Loucy (cell line): ENCODE results near the gene MGAM2.

Experiments
- H2AFZ ChIP-seq: fragments of 200-600 bp; sonication (generic); 2 replicates; pipeline ENCODE4 v1.6.0; 2016; ENCODE audit warnings: antibody characterized with exemption, mild to moderate bottlenecking, low read length, moderate library complexity
- H3F3A ChIP-seq: fragments of 200-600 bp; 2 replicates; pipeline ENCODE4 v1.6.0; 2016; ENCODE audit warnings: antibody characterized with exemption, low read depth, mild to moderate bottlenecking
- H3K27me3 ChIP-seq: fragments of 200-600 bp; sonication (generic); 2 replicates; pipeline ENCODE4 v1.6.1; 2014; ENCODE audit warnings: low read length, mild to moderate bottlenecking; ENCODE audit not compliant: insufficient read depth, poor library complexity, severe bottlenecking
- H3K36me3 ChIP-seq: fragments of 200-600 bp; sonication (generic); 2 replicates; pipeline ENCODE4 v1.6.1; 2016; ENCODE audit warnings: low read length; ENCODE audit not compliant: insufficient read depth
- H3K4me1 ChIP-seq: fragments of 200-600 bp; sonication (generic); 2 replicates; pipeline ENCODE4 v1.5.1; 2014; ENCODE audit warnings: low read length, mild to moderate bottlenecking; ENCODE audit not compliant: insufficient read depth, poor library complexity, severe bottlenecking
- H3K4me2 ChIP-seq: fragments of 200-600 bp; sonication (generic); 2 replicates; pipeline ENCODE4 v1.6.0; 2014; ENCODE audit warnings: antibody characterized with exemption, low read length, low read depth, mild to moderate bottlenecking; ENCODE audit not compliant: poor library complexity, severe bottlenecking
- H3K4me3 ChIP-seq: fragments of 200-600 bp; sonication (generic); 2 replicates; pipeline ENCODE4 v1.5.1; 2014; ENCODE audit warnings: low read length, mild to moderate bottlenecking, mixed read lengths; ENCODE audit not compliant: poor library complexity, severe bottlenecking
- H3K79me2 ChIP-seq: fragments of 200-600 bp; sonication (generic); 2 replicates; pipeline ENCODE4 v1.6.1; 2014; ENCODE audit warnings: low read length; ENCODE audit not compliant: insufficient read depth
- H3K9ac ChIP-seq: fragments of 200-600 bp; sonication (generic); 2 replicates; pipeline ENCODE4 v1.6.0; 2014; ENCODE audit warnings: mild to moderate bottlenecking, low read depth, low read length, moderate library complexity; ENCODE audit not compliant: poor library complexity, severe bottlenecking
- H3K9me2 ChIP-seq: fragments of 200-600 bp; sonication (generic); replicated peaks from 2 replicates; pipeline ENCODE4 v1.6.1; 2016; ENCODE audit warnings: low read depth, low read length, mixed read lengths
- H3K9me3 ChIP-seq: fragments of 200-600 bp; sonication (generic); 2 replicates; pipeline ENCODE4 v1.6.1; 2014; ENCODE audit warnings: mild to moderate bottlenecking, antibody characterized with exemption, low read length, low read depth; ENCODE audit not compliant: insufficient read depth
- H4K20me1 ChIP-seq: fragments of 200-600 bp; sonication (generic); 2 replicates; pipeline ENCODE4 v1.6.0; 2014; ENCODE audit warnings: antibody characterized with exemption, low read length, mild to moderate bottlenecking; ENCODE audit not compliant: insufficient read depth, poor library complexity, severe bottlenecking
- CTCF ChIP-seq: fragments of 200-600 bp; sonication (generic); conservative IDR thresholded peaks from 2 replicates; pipeline ENCODE4 v1.5.1; 2014; ENCODE audit warnings: mild to moderate bottlenecking, antibody characterized with exemption, low read length
- EZH2phosphoT487 ChIP-seq: fragments of 200-600 bp; IDR thresholded peaks from 2 replicates; pipeline ENCODE4 v1.6.1; 2018; ENCODE audit warnings: antibody characterized with exemption, mild to moderate bottlenecking, moderate library complexity, borderline replicate concordance

The MGAM2 gene

GRCh38 chr7:142188154-142188553, 76.6 kb downstream of the MGAM2 start:
- Histone ChIP-seq H4K20me1 (no peaks in the 10 kb centered on the region), H3K4me3 (no peak overlapping the region), H3K9me3 (no peaks in the 10 kb centered on the region), H3K79me2 (no peaks in the 10 kb centered on the region), H3K9me2 (no peaks in the 10 kb centered on the region), H3K9ac (no peak overlapping the region), H3K36me3 (no peaks in the 10 kb centered on the region), H3K4me2 (peak overlapping the region; percentile 5), H2AFZ (no peak overlapping the region), H3K27me3 (no peaks in the 10 kb centered on the region), H3K4me1 (peaks cover 10% of the 10 kb centered on the region), H3F3A (no peaks in the 10 kb centered on the region)
- no peak for TF ChIP-seq CTCF
- TF ChIP-seq EZH2phosphoT487: no peak

- Histone ChIP-seq H3K9ac (no peak overlapping the region), H3K4me3 (no peak overlapping the region), H3K9me2 (no peaks in the 10 kb centered on the region), H3K9me3 (no peaks in the 10 kb centered on the region), H3F3A (no peaks in the 10 kb centered on the region), H2AFZ (no peak overlapping the region), H4K20me1 (no peaks in the 10 kb centered on the region), H3K4me1 (peaks cover 10% of the 10 kb centered on the region), H3K79me2 (no peaks in the 10 kb centered on the region), H3K36me3 (no peaks in the 10 kb centered on the region), H3K27me3 (no peaks in the 10 kb centered on the region), H3K4me2 (no peak overlapping the region)
- TF ChIP-seq CTCF (peak; percentile 65), EZH2phosphoT487 (no peak)
Observed at GRCh38 chr7:142188846-142189245, 77.3 kb downstream of the MGAM2 start.

- H2AFZ ChIP-seq: no peak overlapping the region
- H3F3A ChIP-seq: no peaks in the 10 kb centered on the region
- no peak overlapping the region for H3K4me3 ChIP-seq
- H4K20me1 ChIP-seq: no peaks in the 10 kb centered on the region
- no peak for TF ChIP-seq EZH2phosphoT487
- no peak for TF ChIP-seq CTCF
- no peak overlapping the region for H3K9ac ChIP-seq
- H3K9me2 ChIP-seq: no peaks in the 10 kb centered on the region
- H3K4me2 ChIP-seq: no peak overlapping the region
- no peaks in the 10 kb centered on the region for H3K9me3 ChIP-seq
- no peaks in the 10 kb centered on the region for H3K4me1 ChIP-seq
- H3K27me3 ChIP-seq: no peaks in the 10 kb centered on the region
- H3K36me3 ChIP-seq: no peaks in the 10 kb centered on the region
- H3K79me2 ChIP-seq: no peaks in the 10 kb centered on the region
Observed at GRCh38 chr7:142194201-142194600, 82.7 kb downstream of the MGAM2 start.
